Activated CD4-positive, CD25-positive, alpha-beta regulatory T cell treated with anti-CD3 and anti-CD28 coated beads, Interleukin-2, amount 50 U/mL, for 16 hours (primary cell): ENCODE results near the gene LRRTM2.
"Not testable (repeated sequence)": the region's sequence is repeated elsewhere in the genome, so short reads cannot be mapped to it uniquely, and the experiment has no call there.

Experiments used
- DNase-seq: peaks from one replicate; pipeline ENCODE4 v3.0.0-alpha.2; 2020; ENCODE audit warnings: low read depth, low spot score

LRRTM2 gene

GRCh38 chr5:138874771-138875551 lies at the start of gene LRRTM2:
Gene LRRTM2, minus strand, starts transcription at chr5:138875335. Its CDS starts 424 bp downstream, at chr5:138874911.
- DNase-seq = no peak

GRCh38 chr5:138922494-138922893 lies 47.4 kb upstream of the LRRTM2 start:
- no peak for DNase-seq

- DNase-seq = not testable (repeated sequence)
Measured at GRCh38 chr5:138921362-138921761, 46.2 kb upstream of the LRRTM2 start.

- no peak for DNase-seq
Measured at GRCh38 chr5:138920181-138920580, 45.0 kb upstream of the LRRTM2 start.

- no peak for DNase-seq
Measured at GRCh38 chr5:138918686-138919085, 43.6 kb upstream of the LRRTM2 start.

GRCh38 chr5:138914338-138914737 lies 39.2 kb upstream of the LRRTM2 start:
- DNase-seq = no peak

GRCh38 chr5:138913773-138914172 lies 38.6 kb upstream of the LRRTM2 start:
- no peak for DNase-seq

- DNase-seq = no peak
Measured at GRCh38 chr5:138912093-138912492, 37.0 kb upstream of the LRRTM2 start.

- DNase-seq = no peak
Measured at GRCh38 chr5:138911441-138911840, 36.3 kb upstream of the LRRTM2 start.

GRCh38 chr5:138910546-138911185 lies 35.5 kb upstream of the LRRTM2 start:
- DNase-seq = no peak

GRCh38 chr5:138909734-138910133 lies 34.6 kb upstream of the LRRTM2 start:
- DNase-seq = no peak

- no peak for DNase-seq
Measured at GRCh38 chr5:138905541-138905940, 30.4 kb upstream of the LRRTM2 start.

GRCh38 chr5:138903130-138903775 lies 28.1 kb upstream of the LRRTM2 start:
- no peak for DNase-seq

GRCh38 chr5:138901716-138902115 lies 26.6 kb upstream of the LRRTM2 start:
- no peak for DNase-seq

- no peak for DNase-seq
Measured at GRCh38 chr5:138900281-138900965, 25.3 kb upstream of the LRRTM2 start.

- DNase-seq = no peak
Measured at GRCh38 chr5:138898742-138899141, 23.6 kb upstream of the LRRTM2 start.

- DNase-seq = no peak
Measured at GRCh38 chr5:138898299-138898698, 23.2 kb upstream of the LRRTM2 start.

- no peak for DNase-seq
Measured at GRCh38 chr5:138895918-138896317, 20.8 kb upstream of the LRRTM2 start.

- DNase-seq = no peak
Measured at GRCh38 chr5:138890644-138891043, 15.5 kb upstream of the LRRTM2 start.

GRCh38 chr5:138889994-138890393 lies 14.9 kb upstream of the LRRTM2 start:
- DNase-seq = no peak

GRCh38 chr5:138884554-138884953 lies 9.4 kb upstream of the LRRTM2 start:
- DNase-seq = no peak

- DNase-seq = no peak
Measured at GRCh38 chr5:138884094-138884493, 9.0 kb upstream of the LRRTM2 start.
